H1 (cell line): ENCODE measurements around the gene CTTNBP2NL. TPM values are rescaled to one million over a fixed set of nuclear protein-coding genes. Genes with fewer than 3 reads are reported as not detected.
"Not testable (repeated sequence)": the region's sequence is repeated elsewhere in the genome, so short reads cannot be mapped to it uniquely, and the experiment has no call there.

Experiments
- CTCF ChIA-PET: fragments of 300-600 bp; sonication (Branson Sonifier 250); formaldehyde crosslinking; loops from one replicate; lab custom pipeline; 2021; ENCODE audit not compliant: partially characterized antibody; lab: Charles Lee
- POLR2A ChIA-PET: fragments of 300-600 bp; sonication (Branson Sonifier 250); formaldehyde crosslinking; loops from one replicate; lab custom pipeline; 2021; ENCODE audit warnings: inconsistent platforms; ENCODE audit not compliant: partially characterized antibody; lab: Charles Lee
- DNase-seq, 2 experiments: peaks; one replicate each; pipeline versions ENCODE4 v3.0.0 to v3.0.0-alpha.2; 2010 to 2022; ENCODE audit warnings: low spot score in 2 of 2, low read depth in 1 of 2, mixed read lengths in 1 of 2
- FAIRE-seq: peaks from 2 replicates; lab custom pipeline; 2011; peaks lifted over from hg19 to GRCh38; lab: Jason Lieb, UNC
- H2AFZ ChIP-seq: 2 replicates; pipeline ENCODE4 v1.8.1; 2012; ENCODE audit warnings: low read length, inconsistent platforms
- H2AK5ac ChIP-seq: 2 replicates; pipeline ENCODE4 v1.6.1; 2013; ENCODE audit warnings: low read depth, low read length
- H2BK120ac ChIP-seq: replicated peaks from 2 replicates; pipeline ENCODE3; 2013; ENCODE audit warnings: low read depth, low read length, inconsistent platforms
- H2BK12ac ChIP-seq: 2 replicates; pipeline ENCODE4 v1.6.1; 2013; ENCODE audit warnings: low read depth, low read length
- H2BK15ac ChIP-seq: 2 replicates; pipeline ENCODE4 v1.6.1; 2013; ENCODE audit warnings: low read length
- H2BK20ac ChIP-seq: 2 replicates; pipeline ENCODE4 v1.6.1; 2013; ENCODE audit warnings: low read length
- H2BK5ac ChIP-seq: 2 replicates; pipeline ENCODE4 v1.6.1; 2013; ENCODE audit warnings: low read depth, low read length
- H3K14ac ChIP-seq: 2 replicates; pipeline ENCODE4 v1.6.1; 2013; ENCODE audit warnings: inconsistent platforms; ENCODE audit not compliant: insufficient read length
- H3K18ac ChIP-seq: 2 replicates; pipeline ENCODE4 v1.6.1; 2013; ENCODE audit warnings: low read length; ENCODE audit errors: extremely low read depth
- H3K23ac ChIP-seq: 2 replicates; pipeline ENCODE4 v1.6.1; 2013; ENCODE audit warnings: inconsistent platforms; ENCODE audit not compliant: insufficient read length
- H3K23me2 ChIP-seq: 2 replicates; pipeline ENCODE4 v1.6.1; 2013; ENCODE audit warnings: low read depth, low read length
- H3K27ac ChIP-seq: 2 replicates; pipeline ENCODE4 v1.6.1; 2011; ENCODE audit warnings: low read depth, low read length, inconsistent platforms
- H3K27me3 ChIP-seq, 4 experiments: replicated peaks in 1 of 4; 1 replicate in 1 of 4; 2 replicates in 3 of 4; pipeline versions ENCODE4 v1.6.1 to v1.8.1; 2011 to 2013; ENCODE audit warnings: low read length in 3 of 4, mild to moderate bottlenecking in 3 of 4, inconsistent platforms in 2 of 4, mixed read lengths in 2 of 4, moderate library complexity in 1 of 4; ENCODE audit not compliant: control insufficient read depth in 3 of 4, insufficient read depth in 3 of 4; ENCODE audit errors: extremely low read depth in 1 of 4
- H3K36me3 ChIP-seq, 4 experiments: 2 replicates each; pipeline versions ENCODE4 v1.6.1 to v1.8.1; 2011 to 2013; ENCODE audit warnings: mild to moderate bottlenecking in 4 of 4, low read length in 3 of 4, moderate library complexity in 2 of 4, control low read depth in 1 of 4, inconsistent platforms in 1 of 4; ENCODE audit not compliant: insufficient read depth in 4 of 4, control insufficient read depth in 2 of 4
- H3K4ac ChIP-seq: replicated peaks from 2 replicates; pipeline ENCODE3; 2013; ENCODE audit warnings: low read length, low read depth, mixed read lengths, inconsistent platforms; ENCODE audit not compliant: insufficient read length
- H3K4me1 ChIP-seq, 4 experiments: replicated peaks in 1 of 4; 1 replicate in 1 of 4; 2 replicates in 3 of 4; pipeline versions ENCODE4 v1.6.1 to v1.8.1; 2011 to 2013; ENCODE audit warnings: low read length in 3 of 4, inconsistent platforms in 2 of 4, mixed read lengths in 1 of 4; ENCODE audit not compliant: insufficient read depth in 4 of 4, control insufficient read depth in 3 of 4
- H3K4me2 ChIP-seq, 2 experiments: 2 replicates each; pipeline versions ENCODE4 v1.6.1 to v1.8.1; 2011 to 2013; ENCODE audit warnings: low read depth in 2 of 2, low read length in 2 of 2, control low read depth in 1 of 2, inconsistent platforms in 1 of 2, mild to moderate bottlenecking in 1 of 2; ENCODE audit not compliant: insufficient read depth in 1 of 2
- H3K4me3 ChIP-seq, 4 experiments: fragments of 200-600, 300-600 bp in 1 of 4; sonication (generic), shearing (Covaris generic), sonication (Bioruptor Twin) in 1 of 4; 2 replicates each; pipeline versions ENCODE4 v1.5.1 to v1.8.1; 2011 to 2016; ENCODE audit warnings: low read length in 4 of 4, low read depth in 3 of 4, control low read depth in 2 of 4, inconsistent platforms in 2 of 4, mild to moderate bottlenecking in 2 of 4, mixed read lengths in 1 of 4, moderate library complexity in 1 of 4; ENCODE audit not compliant: insufficient read depth in 2 of 4; ENCODE audit errors: extremely low read depth in 1 of 4
- H3K56ac ChIP-seq: replicated peaks from 2 replicates; pipeline ENCODE3; 2013; ENCODE audit warnings: low read depth, mild to moderate bottlenecking, mixed read lengths, low read length, inconsistent platforms; ENCODE audit not compliant: insufficient read length
- H3K79me1 ChIP-seq: 2 replicates; pipeline ENCODE4 v1.6.1; 2013; ENCODE audit warnings: low read depth, low read length, control low read depth
- H3K79me2 ChIP-seq, 2 experiments: 2 replicates each; pipeline versions ENCODE4 v1.6.1 to v1.8.1; 2012 to 2013; ENCODE audit warnings: low read length in 2 of 2, mild to moderate bottlenecking in 2 of 2, inconsistent platforms in 1 of 2; ENCODE audit not compliant: insufficient read depth in 2 of 2, control insufficient read depth in 1 of 2
- H3K9ac ChIP-seq, 4 experiments: replicated peaks in 1 of 4; 1 replicate in 1 of 4; 2 replicates in 3 of 4; pipeline versions ENCODE4 v1.6.1 to v1.8.1; 2011 to 2013; ENCODE audit warnings: low read depth in 3 of 4, low read length in 3 of 4, control low read depth in 2 of 4, mild to moderate bottlenecking in 2 of 4, moderate library complexity in 2 of 4, inconsistent platforms in 1 of 4; ENCODE audit errors: extremely low read depth in 1 of 4
- H3K9me3 ChIP-seq, 2 experiments: 2 replicates each; pipeline versions ENCODE4 v1.6.1 to v1.8.1; 2012 to 2013; ENCODE audit warnings: mild to moderate bottlenecking in 2 of 2, moderate library complexity in 2 of 2, control low read depth in 1 of 2, inconsistent platforms in 1 of 2, low read depth in 1 of 2, low read length in 1 of 2, mixed read lengths in 1 of 2; ENCODE audit not compliant: insufficient read depth in 2 of 2
- H4K20me1 ChIP-seq, 2 experiments: replicated peaks in 1 of 2; 2 replicates each; pipeline versions ENCODE3 to v1.8.1; 2011 to 2013; ENCODE audit warnings: inconsistent platforms in 2 of 2, low read length in 2 of 2, mild to moderate bottlenecking in 1 of 2; ENCODE audit not compliant: insufficient read depth in 2 of 2, control insufficient read depth in 1 of 2
- H4K5ac ChIP-seq: 2 replicates; pipeline ENCODE4 v1.6.1; 2013; ENCODE audit warnings: low read length, low read depth, mixed read lengths, inconsistent platforms; ENCODE audit not compliant: insufficient read length
- H4K8ac ChIP-seq: 2 replicates; pipeline ENCODE4 v1.8.0; 2013; ENCODE audit warnings: mild to moderate bottlenecking, moderate library complexity, low read length, inconsistent platforms; ENCODE audit not compliant: insufficient read depth; ENCODE audit errors: extremely low read depth
- H4K91ac ChIP-seq: replicated peaks from 2 replicates; pipeline ENCODE3; 2013; ENCODE audit warnings: low read length, mixed read lengths, inconsistent platforms; ENCODE audit not compliant: insufficient read length
- ATF3 ChIP-seq: IDR thresholded peaks from 2 replicates; pipeline ENCODE4 v1.6.1; 2011; ENCODE audit warnings: low read depth, mild to moderate bottlenecking, low read length; ENCODE audit not compliant: insufficient read depth
- WGBS, 2 experiments: shearing (Covaris generic) in 1 of 2; methylation state at CpG; one replicate each; pipeline versions ENCODE4 v1.1.6 to v1.1.7; 2013 to 2015; ENCODE audit warnings: low lambda C conversion rate in 2 of 2, mixed read lengths in 2 of 2, inconsistent platforms in 1 of 2, low coverage in 1 of 2, missing lambda C conversion rate in 1 of 2; ENCODE audit not compliant: insufficient replicate concordance in 2 of 2, insufficient coverage in 1 of 2, insufficient read length in 1 of 2; ENCODE audit errors: extremely low coverage in 1 of 2, missing lambda C conversion rate in 1 of 2; 5-methylcytosine and 5-hydroxymethylcytosine counted together
- polyA plus RNA-seq, 7 experiments: library from polyadenylated mRNA; depleted of rRNA in 3 of 7; stranded (reverse) in 5 of 7; unstranded in 2 of 7; fragments of >200 nt in 5 of 7; fragments of 200-250 nt in 2 of 7; gene quantifications; 1 replicate in 5 of 7; 2 replicates in 1 of 7; 4 replicates in 1 of 7; pipeline versions ENCODE4 v1.2.1 to v1.2.3, GENCODE V29; 2011 to 2013; ENCODE audit warnings: missing spikeins in 2 of 7, mixed read lengths in 2 of 7
- total RNA-seq: library from RNA; stranded (reverse); fragmentation: NEBNext Ultra II Directional; extraction: Animal tissue kit (Norgen Biotek cat#: 25700); gene quantifications from 2 replicates; pipeline ENCODE4 v1.2.1, GENCODE V29; 2021

Gene CTTNBP2NL
- total and polyA plus RNA-seq, 2 of the 8 experiments (the other 6 are each of a cell fraction or from before 2014, with no cell fraction given): 6.4 to 35.1 TPM

GRCh38 chr1:112450773-112451172, 54.8 kb downstream of the CTTNBP2NL start (continued):
- no peak for TF ChIP-seq ATF3

- H4K5ac ChIP-seq, H2AK5ac ChIP-seq, H3K23ac ChIP-seq, H2BK20ac ChIP-seq, H3K4me1 ChIP-seq, H2AFZ ChIP-seq, H3K18ac ChIP-seq, H3K9ac ChIP-seq, H2BK120ac ChIP-seq, H3K9me3 ChIP-seq, H3K27me3 ChIP-seq, H3K79me2 ChIP-seq, H3K23me2 ChIP-seq, H3K56ac ChIP-seq, H4K91ac ChIP-seq, H3K79me1 ChIP-seq, H3K14ac ChIP-seq, H4K8ac ChIP-seq, H3K4me3 ChIP-seq, H3K4me2 ChIP-seq, H2BK15ac ChIP-seq, FAIRE-seq, H2BK12ac ChIP-seq, DNase-seq, H3K4ac ChIP-seq, H3K27ac ChIP-seq, H2BK5ac ChIP-seq, H4K20me1 ChIP-seq: not testable (repeated sequence)
- WGBS, 2 experiments: 92% methylated on average over 3 of the region's 3 CpGs; no CpG with 5 or more reads in 1 of the 2 experiments
- ChIA-PET CTCF (interaction anchor here (1.5 kb wide), 1 partner anchor 55 kb away, joined by 3 read pairs; the partner anchor contains the start of gene CTTNBP2NL), POLR2A (interaction anchor here (0.9 kb wide), 1 partner anchor 12 kb away, joined by 3 read pairs; no protein-coding TSS in a partner anchor)
- H3K36me3 ChIP-seq: peaks cover 7 to 40% (median 18%) of the 10 kb centered on the region in 4 experiments; a peak in 7 of 8 replicates
These were observed 55.3 kb downstream of the CTTNBP2NL start for GRCh38 chr1:112451301-112451700.
